Motor neuron (in vitro differentiated cells): ENCODE measurements around the gene FNDC5. TPM values are rescaled to one million over a fixed set of nuclear protein-coding genes. Genes with fewer than 3 reads are reported as not detected.
"Not testable (repeated sequence)": the region's sequence is repeated elsewhere in the genome, so short reads cannot be mapped to it uniquely, and the experiment has no call there.

Source experiments
- ATAC-seq, 8 experiments: fragments of 200-7000 bp; cut with Tn5 transposase; replicated peaks in 6 of 8; 2 replicates each; pipeline ENCODE4 v1.8.0; 2021; ENCODE audit warnings: mild to moderate bottlenecking in 8 of 8, moderate library complexity in 8 of 8
- H3K27ac ChIP-seq, 2 donors: fragments of 250-450 bp; sonication (Bioruptor Pico); 2 replicates each; pipeline ENCODE4 v1.9.0; 2021; ENCODE audit warnings: antibody characterized with exemption in 2 of 2, mild to moderate bottlenecking in 2 of 2, moderate library complexity in 1 of 2
- H3K4me1 ChIP-seq, 2 donors: fragments of 250-450 bp; sonication (Bioruptor Pico); replicated peaks in 1 of 2; 2 replicates each; pipeline ENCODE4 v1.6.1; 2021; ENCODE audit warnings: antibody characterized with exemption in 2 of 2, mild to moderate bottlenecking in 2 of 2, moderate library complexity in 1 of 2
- H3K4me3 ChIP-seq, 5 donors: fragments of 250-450 bp; sonication (Bioruptor Pico); 2 replicates each; pipeline ENCODE4 v1.9.0; 2021; ENCODE audit warnings: antibody characterized with exemption in 5 of 5, mild to moderate bottlenecking in 5 of 5, moderate library complexity in 4 of 5
- WGBS, 10 experiments: fragments of 450-650 bp; shearing (Covaris generic); methylation state at CpG; one replicate each; pipeline ENCODE4 v1.0.0; 2022; 5-methylcytosine and 5-hydroxymethylcytosine counted together
- in situ Hi-C, 9 experiments: fragments of 400-800 bp; cut with MboI; loops; one replicate each; pipeline ENCODE4 v1.15.0; 2021; ENCODE audit warnings: low sequenced_read_pairs in 9 of 9, low pct_unique_long_range_greater_than_20kb in 2 of 9; ENCODE audit not compliant: unreplicated experiment in 9 of 9
- total RNA-seq, 8 experiments: library from RNA; unstranded; fragments of 300-600 nt; gene quantifications; 2 replicates each; pipeline versions ENCODE4 v1.2.3 to v1.2.4, GENCODE V29; 2022

FNDC5 gene
- total RNA-seq = 100 to 1,000 TPM in 1 of 8 experiments, 10 to 100 TPM in 4, 1 to 10 TPM in 3; 1.0 to 297 (median 49.6) TPM

GRCh38 chr1:32870615-32871363, at the start of gene FNDC5:
Gene FNDC5, minus strand, starts transcription at chr1:32870912.
- in situ Hi-C loops = loop anchor here in 1 of 9 experiments (25.0 kb wide), 1 partner anchor 158 kb away; the partner anchor contains the start of gene SYNC

GRCh38 chr1:32919811-32920733, 49.4 kb upstream of the FNDC5 start:
- ATAC-seq = peak in 7 of 8 experiments; percentile 37 to 74 (median 57)
- in situ Hi-C loops = no loop called here
- peaks cover 10 to 13% of the 10 kb centered on the region in 2 donors for H3K4me1 ChIP-seq
- H3K27ac ChIP-seq = no peak overlapping the region
- 0 to 91% (median 77%) methylated on average over 1 to 11 of the region's 11 CpGs for WGBS, 10 experiments
- no peak overlapping the region for H3K4me3 ChIP-seq

More at GRCh38 chr1:32870615-32871363, at the start of gene FNDC5:
- Histone ChIP-seq H3K27ac (peak within 1 kb of the TSS; percentile 83), H3K4me1 (peaks cover 19 to 30% of the 10 kb centered on the region in 2 donors), H3K4me3 (peak within 1 kb of the TSS; percentile 46 to 54 (median 52))
- WGBS, 10 experiments = 0 to 20% (median 15%) methylated on average over 1 to 6 of the region's 99 CpGs; no CpG with 5 or more reads in 7 of the 10 experiments
- ATAC-seq = peak; percentile 48 to 83 (median 52)

- Histone ChIP-seq H3K27ac (no peak overlapping the region), H3K4me3 (no peak overlapping the region), H3K4me1 (peaks cover 4 to 8% of the 10 kb centered on the region in 2 donors)
- in situ Hi-C loops = no loop called here
- ATAC-seq = peak in 6 of 8 experiments; percentile 52 to 93 (median 67)
- 0 to 25% (median 10%) methylated on average over 1 of the region's 1 CpG; no CpG with 5 or more reads in 4 of the 10 experiments for WGBS, 10 experiments
Measured at GRCh38 chr1:32918179-32918578, 47.5 kb upstream of the FNDC5 start.

DNA sequence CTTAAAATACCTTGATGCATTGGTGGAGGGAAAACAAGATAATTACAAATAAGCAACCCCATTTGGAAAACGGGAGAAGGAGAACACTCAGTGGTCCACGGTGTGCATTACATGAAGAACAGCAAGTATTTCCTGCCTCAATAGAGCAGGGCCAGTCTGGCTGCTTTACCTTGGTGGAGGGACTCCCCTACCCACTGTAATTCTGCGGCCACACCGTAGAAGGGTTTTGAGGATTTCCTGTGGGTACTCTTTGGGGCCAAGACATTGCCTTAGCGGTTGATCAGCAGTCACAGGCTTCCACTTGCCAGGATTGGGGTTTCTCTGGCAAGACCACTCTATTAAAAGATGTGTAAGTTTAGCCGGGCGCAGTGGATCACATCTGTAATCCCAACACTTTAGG, 46.8 kb upstream of the FNDC5 start:
- in situ Hi-C loops = no loop called here
- H3K27ac ChIP-seq = no peak overlapping the region
- WGBS, 10 experiments = 0 to 81% (median 70%) methylated on average over 1 to 7 of the region's 7 CpGs; no CpG with 5 or more reads in 4 of the 10 experiments
- H3K4me3 ChIP-seq = no peak overlapping the region
- ATAC-seq = no peak
- peaks cover 7 to 13% of the 10 kb centered on the region in 2 donors for H3K4me1 ChIP-seq

- H3K4me1 ChIP-seq = peaks cover 12 to 17% of the 10 kb centered on the region in 2 donors
- no peak overlapping the region for H3K27ac ChIP-seq
- WGBS, 10 experiments = 73 to 97% (median 91%) methylated on average over 6 to 12 of the region's 12 CpGs
- no peak overlapping the region for H3K4me3 ChIP-seq
- ATAC-seq = no peak
- in situ Hi-C loops = no loop called here
Measured at GRCh38 chr1:32915766-32916706, 45.3 kb upstream of the FNDC5 start.

DNA sequence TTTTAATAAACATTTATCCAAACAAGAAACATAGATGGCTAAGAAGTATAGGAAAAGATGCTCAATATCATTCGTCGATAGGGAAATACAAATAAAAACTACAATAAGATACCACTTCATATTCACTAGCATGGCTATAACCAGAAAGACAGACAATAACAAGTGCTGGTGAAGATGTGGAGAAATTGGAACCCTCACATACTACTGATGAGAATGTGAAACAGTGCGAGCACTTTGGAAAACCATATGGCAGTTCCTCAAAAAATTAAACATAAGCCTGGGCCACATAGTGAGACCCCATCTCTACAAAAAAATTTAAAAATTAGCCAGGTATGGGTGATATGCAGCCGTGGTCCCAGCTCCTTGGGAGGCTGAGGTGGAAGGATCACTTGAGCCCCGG, 39.6 kb upstream of the FNDC5 start:
- Histone ChIP-seq H3K4me1 (peaks cover 12 to 13% of the 10 kb centered on the region in 2 donors), H3K27ac (no peak overlapping the region), H3K4me3 (no peak overlapping the region)
- no peak for ATAC-seq
- WGBS, 10 experiments = 17 to 100% (median 81%) methylated on average over 2 to 5 of the region's 5 CpGs
- in situ Hi-C loops = no loop called here

DNA sequence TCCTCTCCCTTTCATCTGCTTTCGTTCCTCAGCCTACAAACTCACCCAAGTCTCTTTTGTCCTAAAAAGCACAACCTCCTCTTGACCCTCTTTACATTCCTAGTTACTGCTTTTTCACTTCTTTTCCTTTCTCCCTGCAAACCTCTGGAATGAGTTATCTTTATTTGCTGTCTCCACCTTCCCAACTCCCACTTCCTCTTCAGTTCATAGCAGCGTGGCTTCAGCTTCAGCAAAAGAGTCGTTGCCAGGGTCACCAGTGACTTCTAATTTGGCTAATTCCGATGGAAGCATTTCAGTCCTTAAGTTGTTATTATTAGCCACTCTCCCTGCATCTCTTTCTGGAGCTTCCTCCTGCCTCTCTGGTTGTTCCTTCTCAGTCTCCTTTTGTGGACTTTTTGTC, 36.7 kb upstream of the FNDC5 start:
- no peak overlapping the region for H3K27ac ChIP-seq
- in situ Hi-C loops = no loop called here
- 7 to 52% (median 20%) methylated on average over 2 to 4 of the region's 4 CpGs; no CpG with 5 or more reads in 1 of the 10 experiments for WGBS, 10 experiments
- H3K4me3 ChIP-seq = no peak overlapping the region
- H3K4me1 ChIP-seq = peaks cover 7 to 8% of the 10 kb centered on the region in 2 donors
- peak in 5 of 8 experiments; percentile 66 to 79 (median 71) for ATAC-seq

DNA sequence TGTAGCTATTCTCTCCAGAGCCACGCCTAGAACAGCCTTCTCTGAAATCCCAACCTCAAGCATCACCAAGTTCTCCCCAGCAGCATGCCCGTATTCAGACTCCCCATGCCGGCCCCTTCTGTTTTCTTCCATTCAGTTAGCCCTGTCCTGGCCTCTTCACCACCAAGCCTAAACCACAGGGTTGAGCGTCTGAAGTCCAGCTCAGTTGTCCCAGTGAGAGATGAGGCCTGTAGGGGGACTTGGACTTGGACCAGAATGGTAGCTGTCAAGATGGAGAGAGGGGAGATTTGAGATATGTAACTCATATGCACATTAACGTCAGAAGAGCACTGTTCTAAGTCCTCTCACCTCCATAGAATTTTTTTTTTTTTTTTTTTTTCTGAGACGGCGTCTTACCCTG, 35.9 kb upstream of the FNDC5 start:
- H3K27ac ChIP-seq = no peak overlapping the region

GRCh38 chr1:32905588-32905987, 34.9 kb upstream of the FNDC5 start:
- WGBS, 10 experiments = 58 to 95% (median 82%) methylated on average over 2 to 10 of the region's 10 CpGs
- in situ Hi-C loops = not testable (repeated sequence)

More for the DNA sequence above, 35.9 kb upstream of the FNDC5 start:
- Histone ChIP-seq H3K4me1 (peaks cover 4% of the 10 kb centered on the region in 2 donors), H3K4me3 (no peak overlapping the region)
- in situ Hi-C loops = no loop called here
- no peak for ATAC-seq
- WGBS, 10 experiments = 50 to 100% (median 83%) methylated on average over 1 to 6 of the region's 7 CpGs

DNA sequence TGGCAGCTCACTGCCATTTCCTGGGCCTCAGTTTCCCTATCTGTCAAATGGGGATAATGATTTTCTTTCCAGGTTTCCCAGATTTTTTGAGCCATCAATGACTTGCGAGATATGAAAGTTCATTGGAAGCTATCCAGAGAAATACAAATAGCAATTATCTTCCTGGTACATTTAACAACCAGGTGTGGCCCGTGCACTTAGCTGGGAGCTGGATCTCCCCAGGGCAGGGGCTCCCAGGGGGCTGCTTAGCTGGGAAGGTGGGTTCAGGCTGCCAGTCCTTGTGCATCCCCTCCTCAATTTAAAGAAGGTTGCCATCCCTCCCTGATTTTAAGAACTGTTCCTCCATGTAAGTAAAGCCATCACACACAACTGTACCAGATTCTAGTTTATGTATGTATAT, 34.1 kb upstream of the FNDC5 start:
- in situ Hi-C loops = no loop called here
- H3K4me3 ChIP-seq = no peak overlapping the region
- WGBS, 10 experiments = 44 to 100% (median 83%) methylated on average over 1 to 2 of the region's 2 CpGs; no CpG with 5 or more reads in 3 of the 10 experiments
- H3K4me1 ChIP-seq = peaks cover 4% of the 10 kb centered on the region in 2 donors
- H3K27ac ChIP-seq = no peak overlapping the region
- ATAC-seq = no peak

More at GRCh38 chr1:32905588-32905987, 34.9 kb upstream of the FNDC5 start:
- not testable (repeated sequence) for ATAC-seq, H3K4me1 ChIP-seq, H3K27ac ChIP-seq, H3K4me3 ChIP-seq

- ATAC-seq = no peak
- Histone ChIP-seq H3K4me3 (no peak overlapping the region), H3K4me1 (peaks cover 4% of the 10 kb centered on the region in 2 donors), H3K27ac (no peak overlapping the region)
- 42 to 100% (median 77%) methylated on average over 1 to 3 of the region's 3 CpGs; no CpG with 5 or more reads in 2 of the 10 experiments for WGBS, 10 experiments
- in situ Hi-C loops = no loop called here
Measured at GRCh38 chr1:32903991-32904785, 33.5 kb upstream of the FNDC5 start.
